ENCODE data around the gene TTYH3.
A peak's percentile ranks its signal among the peaks of the same experiment; 100 is the strongest.
"Not testable (repeated sequence)": the region's sequence is repeated elsewhere in the genome, so short reads cannot be mapped to it uniquely, and the experiment has no call there.

TTYH3 gene

GRCh38 chr7:2631946-2632732, at the start of gene TTYH3:
TSS of gene TTYH3 (plus strand) at chr7:2631986. CDS start at chr7:2632156, 170 bp downstream.
- DNase-seq: peak in 2 of 3 experiments; percentile 74 to 76

DNA sequence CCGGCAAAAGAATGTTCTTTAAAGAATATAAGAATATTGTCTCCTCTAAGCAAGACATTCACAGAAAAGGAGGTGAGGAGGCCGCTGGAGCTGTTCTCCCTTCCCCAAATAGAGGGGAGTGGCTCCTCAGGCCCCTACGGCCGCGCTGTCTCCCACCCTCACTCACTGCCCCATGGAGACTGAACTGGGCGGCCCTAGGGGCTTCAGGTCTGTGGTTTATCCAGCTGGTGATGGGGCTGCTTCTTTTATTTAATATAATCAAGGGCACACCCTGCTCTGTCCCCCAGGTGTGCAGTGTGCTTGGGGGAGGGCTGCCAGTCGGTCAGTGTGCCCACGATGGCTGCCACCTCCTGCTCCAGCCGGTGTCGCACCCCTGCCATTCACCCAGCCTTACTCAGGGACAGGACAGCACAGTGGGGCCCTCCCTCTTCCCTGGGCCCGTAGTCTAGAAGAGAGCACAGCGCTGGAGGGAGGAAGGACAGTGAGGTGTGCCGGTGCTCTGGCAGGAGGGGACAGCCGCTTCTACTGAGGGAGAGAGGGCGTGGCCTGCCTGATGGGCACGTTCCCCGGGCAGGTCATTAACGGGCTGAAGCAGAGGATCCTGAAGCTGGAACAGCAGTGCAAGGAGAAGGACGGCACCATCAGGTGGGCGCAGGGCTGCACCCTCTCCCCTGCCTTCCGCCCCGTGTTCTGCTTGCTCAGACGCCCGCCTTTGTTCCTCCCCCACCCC, 49.6 kb upstream of the TTYH3 start:
- no peak for DNase-seq

- DNase-seq: no peak
Observed at GRCh38 chr7:2583798-2584580, 47.8 kb upstream of the TTYH3 start.

GRCh38 chr7:2585446-2585845, 46.3 kb upstream of the TTYH3 start:
- peak in 2 of 3 experiments; percentile 29 to 47 for DNase-seq

DNA sequence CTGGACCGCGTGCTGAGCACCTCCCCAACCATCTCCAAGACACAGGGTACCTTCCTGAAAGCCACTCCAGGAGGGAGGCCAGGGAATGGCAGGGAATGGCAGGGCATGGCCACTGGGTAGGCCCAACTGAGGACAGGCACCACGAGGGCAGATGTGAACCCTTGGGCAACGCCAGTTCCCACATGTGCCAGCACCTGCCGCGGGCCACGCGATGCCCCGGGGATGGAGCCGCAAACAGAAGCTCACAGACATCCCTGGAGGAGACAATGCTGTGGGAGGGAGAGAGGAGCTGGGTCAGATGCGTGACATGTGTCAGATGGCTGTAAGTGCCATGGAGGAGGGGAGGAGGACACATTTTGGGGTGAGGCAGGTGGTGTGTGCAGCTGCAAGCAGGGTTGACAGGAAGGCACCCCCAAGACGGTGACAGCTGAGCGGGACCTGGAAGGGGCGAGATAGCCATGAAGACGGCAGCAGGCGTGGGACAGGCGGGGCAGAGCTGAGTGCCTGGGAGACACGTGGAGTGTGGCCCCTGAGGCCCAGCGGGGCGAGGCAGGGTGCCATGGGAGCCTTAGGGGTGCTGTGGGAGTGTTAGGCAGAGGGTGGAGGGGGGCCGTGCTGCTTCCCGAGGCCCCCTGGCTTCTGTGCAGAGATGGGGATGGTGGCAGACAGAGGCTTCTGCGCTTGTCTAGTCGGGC, 45.3 kb upstream of the TTYH3 start:
- no peak for DNase-seq

DNA sequence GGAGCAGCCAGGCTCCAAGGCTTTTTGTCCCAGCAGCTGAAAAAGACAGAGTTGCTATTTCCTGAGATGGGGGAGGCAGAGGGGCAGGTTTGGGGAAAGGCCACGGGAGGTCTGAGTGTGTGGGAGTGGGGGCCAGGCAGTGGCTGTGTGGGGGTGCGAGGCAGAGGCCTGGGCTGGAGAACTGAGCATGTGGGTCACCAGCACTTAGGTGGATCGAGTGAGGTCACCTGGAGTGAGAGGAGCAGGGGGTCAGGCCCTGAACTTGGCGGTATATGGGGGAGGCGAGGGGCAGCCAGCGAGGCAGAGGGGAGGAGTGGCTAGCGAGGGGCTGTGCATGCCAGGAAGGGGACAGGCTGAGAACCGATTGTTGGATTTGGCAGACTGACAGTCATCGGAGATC, 44.7 kb upstream of the TTYH3 start:
- DNase-seq: no peak

DNA sequence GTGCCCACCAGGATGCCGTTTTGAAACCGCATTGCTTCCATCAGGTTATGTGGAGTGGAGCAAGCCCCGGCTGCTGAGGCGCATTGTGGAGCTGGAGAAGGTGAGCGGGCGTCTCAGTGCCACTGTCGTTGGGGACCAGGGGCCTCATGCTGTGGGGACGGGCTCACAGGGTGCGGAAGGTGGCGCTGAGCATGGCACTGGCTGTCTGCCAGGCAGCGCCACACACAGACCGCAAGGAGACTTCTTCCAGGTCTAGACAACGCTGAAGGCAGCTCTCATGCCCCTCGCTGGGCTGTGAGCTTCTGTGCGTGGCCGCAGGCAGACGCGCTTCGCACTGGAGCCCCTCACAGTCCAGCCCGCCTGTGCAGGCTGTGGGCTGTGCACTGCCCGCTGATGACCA, 44.0 kb upstream of the TTYH3 start:
- DNase-seq: no peak

- DNase-seq: no peak
Observed at GRCh38 chr7:2589341-2589740, 42.4 kb upstream of the TTYH3 start.

GRCh38 chr7:2589941-2590340, 41.8 kb upstream of the TTYH3 start:
- not testable (repeated sequence) for DNase-seq

GRCh38 chr7:2592375-2592865, 39.4 kb upstream of the TTYH3 start:
- DNase-seq: peak in 1 of 3 experiments; percentile 51

- DNase-seq: no peak
Observed at GRCh38 chr7:2593036-2593727, 38.6 kb upstream of the TTYH3 start.

GRCh38 chr7:2594599-2594998, 37.2 kb upstream of the TTYH3 start:
- DNase-seq: no peak

DNA sequence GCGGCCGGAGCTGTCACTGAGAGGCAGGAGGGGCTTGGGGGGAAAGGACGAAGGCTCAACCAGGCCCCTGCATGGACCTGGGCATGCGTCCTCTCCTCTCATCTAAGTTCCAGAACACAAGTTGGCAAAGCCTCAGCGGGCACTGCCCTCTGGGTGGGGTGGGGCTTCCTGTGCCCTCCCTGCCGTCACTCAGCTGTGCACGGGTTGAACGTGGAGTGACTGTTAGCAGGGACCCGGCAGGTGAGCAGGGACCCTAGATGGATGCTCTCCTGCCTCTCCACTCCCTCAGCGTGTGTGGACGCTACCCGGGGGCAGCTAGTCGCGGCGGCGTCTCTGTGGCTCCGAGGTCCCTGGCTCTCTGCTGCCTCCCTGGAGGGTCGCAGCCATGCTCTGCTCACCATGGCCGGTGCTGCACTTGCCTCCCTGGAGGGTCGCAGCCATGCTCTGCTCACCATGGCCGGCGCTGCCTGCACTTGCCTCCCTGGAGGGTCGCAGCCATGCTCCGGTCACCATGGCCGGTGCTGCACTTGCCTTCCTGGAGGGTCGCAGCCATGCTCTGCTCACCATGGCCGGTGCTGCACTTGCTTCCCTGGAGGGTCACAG, 36.4 kb upstream of the TTYH3 start:
- DNase-seq: no peak

GRCh38 chr7:2596464-2597272, 35.1 kb upstream of the TTYH3 start:
- no peak for DNase-seq

DNA sequence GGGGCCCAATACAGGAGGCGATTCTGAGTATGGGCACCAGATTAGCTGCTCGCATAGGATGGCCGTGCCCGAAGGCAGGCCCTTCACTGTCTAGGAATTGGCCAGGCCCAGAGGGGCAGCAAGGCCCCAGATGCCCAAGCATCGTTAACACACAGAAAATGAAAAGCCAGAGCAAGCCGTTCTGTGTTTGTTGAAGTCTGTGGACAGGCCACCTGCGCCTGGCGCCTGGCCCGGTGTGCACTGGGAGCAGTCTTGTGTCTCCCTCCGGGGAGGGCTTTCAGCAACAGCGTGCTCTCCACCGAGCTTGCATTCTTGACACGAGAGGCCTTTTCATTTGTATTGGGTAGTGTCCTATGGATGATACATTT, 34.5 kb upstream of the TTYH3 start:
- no peak for DNase-seq

DNA sequence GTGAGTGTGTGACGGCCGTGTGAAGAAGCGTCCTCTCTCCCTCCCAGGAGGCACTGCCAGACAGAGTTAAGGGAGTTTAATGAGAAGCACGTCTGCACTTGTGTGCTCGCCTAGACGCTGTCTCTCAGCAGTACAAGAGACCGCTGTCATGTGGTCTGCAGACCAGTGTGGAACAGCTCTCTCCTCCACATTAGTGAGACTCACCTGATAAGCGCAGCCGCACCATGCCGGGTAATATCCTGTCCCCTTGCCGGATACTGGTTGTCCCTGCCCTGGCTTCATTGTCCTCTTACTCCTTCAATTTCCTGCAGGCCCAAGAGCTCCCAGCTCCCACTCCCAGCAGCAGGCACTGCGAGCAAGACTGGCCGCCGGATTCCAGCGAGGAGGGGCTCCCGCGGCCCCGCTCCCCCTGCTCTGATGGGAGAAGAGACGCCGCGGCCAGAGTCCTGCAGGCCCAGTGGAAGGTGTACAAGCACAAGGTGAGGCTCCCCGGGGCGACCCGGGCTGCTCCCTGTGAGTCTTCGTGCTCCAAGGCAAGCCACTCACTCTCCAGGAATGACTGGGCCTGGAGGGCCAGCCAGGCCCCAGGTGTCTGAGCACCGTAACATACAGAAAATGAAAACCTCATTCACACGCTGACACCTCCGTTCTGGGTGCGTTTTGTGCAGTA, 33.5 kb upstream of the TTYH3 start:
- DNase-seq: no peak

DNA sequence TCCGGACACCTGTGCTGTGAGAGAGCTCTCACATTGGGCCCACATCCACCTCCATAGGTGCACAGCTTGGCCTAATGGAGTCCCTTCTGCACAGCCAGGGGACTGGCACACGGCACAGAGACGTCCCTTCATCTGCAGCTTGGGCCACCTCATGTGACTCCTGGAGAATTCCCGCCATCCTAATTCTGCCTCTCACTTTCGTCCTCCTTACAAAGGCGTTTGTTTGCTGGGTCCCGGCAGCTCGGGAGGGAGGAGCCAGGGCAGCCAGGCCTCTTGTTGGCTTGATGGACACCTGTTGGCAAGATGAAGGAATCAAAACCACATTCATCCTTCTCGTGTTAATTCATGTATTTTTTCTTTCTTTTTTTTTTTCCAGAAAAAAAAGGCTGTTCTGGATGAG, 30.7 kb upstream of the TTYH3 start:
- no peak for DNase-seq

DNA sequence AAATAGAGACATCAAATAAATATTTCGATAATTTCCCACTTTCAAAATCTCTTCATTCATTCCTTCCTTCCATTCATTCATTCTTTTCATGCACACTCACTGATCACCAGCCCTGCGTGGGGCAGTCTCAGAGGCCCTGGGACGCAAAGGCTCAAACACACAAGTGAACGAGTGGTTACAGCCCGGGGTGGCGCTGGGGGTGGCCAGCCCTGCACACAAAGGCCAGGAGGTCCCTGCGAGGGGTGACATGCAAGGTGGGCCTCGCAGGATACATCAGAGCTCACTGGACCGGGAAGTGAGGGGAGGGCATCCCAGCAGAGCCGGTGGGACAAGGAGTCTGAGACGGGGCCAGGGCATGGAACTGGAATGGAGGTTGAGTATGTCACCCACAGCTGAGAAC, 29.9 kb upstream of the TTYH3 start:
- DNase-seq: no peak

DNA sequence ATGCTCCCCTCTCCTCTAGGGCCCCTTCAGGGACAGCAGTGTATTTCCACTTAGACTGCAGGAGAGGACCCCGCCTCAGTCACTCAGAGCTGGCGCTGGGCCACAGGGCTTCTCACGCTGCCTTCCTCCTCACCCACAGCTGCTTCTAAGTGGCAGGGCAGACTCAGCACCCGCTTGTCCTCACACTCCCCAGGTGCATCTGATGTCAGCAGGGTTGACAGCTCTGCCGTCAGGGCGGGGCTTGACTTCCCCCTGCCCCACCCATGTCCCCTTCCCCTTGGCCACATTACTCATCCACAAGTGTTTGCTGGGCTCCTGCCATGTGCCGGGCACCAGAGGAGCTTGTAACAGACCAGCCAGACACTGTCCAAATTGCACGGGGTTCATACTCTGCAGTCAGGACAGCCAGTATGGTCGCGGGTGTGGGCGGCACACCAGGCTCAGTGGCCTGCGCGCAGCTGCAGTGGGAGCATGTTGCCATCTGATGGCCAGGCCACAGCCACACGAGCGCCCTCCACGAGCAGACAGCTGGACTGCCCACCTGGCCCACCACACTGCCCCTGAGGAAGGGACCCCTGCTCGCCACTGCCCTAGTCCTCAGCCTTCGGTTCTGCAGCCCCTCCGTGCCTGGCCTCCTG, 29.3 kb upstream of the TTYH3 start:
- DNase-seq: peak; percentile 24 to 52 (median 51)
